ENCODE results near the gene PTER. TPM values are rescaled to one million over a fixed set of nuclear protein-coding genes. Genes with fewer than 3 reads are reported as not detected.

The PTER gene
- total RNA-seq, 1 donor from 2014 or later, result 23.0 TPM

DNA sequence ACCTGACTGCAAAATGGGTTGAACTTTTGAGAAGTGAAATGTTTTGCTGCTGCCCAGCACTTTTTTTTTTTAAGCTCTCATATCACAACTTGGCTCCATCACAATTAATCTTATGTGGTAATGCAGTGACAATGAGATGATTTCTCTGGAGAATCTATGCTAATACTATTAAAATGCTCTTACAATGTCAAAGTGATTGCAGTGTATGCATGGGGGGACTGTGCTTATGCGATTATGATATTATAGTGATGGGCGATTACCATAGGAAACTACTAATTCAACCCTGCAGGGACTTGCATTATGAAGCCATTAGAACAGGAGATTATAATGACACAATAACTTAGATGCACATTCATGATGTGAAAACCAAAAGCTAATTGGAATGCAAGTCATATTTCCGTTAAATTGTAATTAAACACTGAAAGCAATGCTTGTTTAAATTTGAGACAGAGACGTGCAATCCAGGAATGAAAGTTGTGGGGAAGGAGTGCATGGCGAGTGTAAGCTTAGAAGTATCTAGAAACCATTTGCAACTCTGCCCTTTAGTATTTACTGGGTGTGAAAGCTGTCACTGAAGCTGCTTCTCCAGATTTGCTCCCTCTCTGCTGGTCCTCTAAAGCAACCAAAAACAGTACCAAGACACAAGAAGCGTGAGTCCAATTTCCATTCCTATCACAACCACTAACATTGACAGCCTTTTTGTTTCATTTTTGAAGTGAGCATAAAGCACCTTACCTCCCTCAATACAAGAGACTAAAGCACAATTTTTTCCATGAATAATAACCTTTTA lies 21.6 kb downstream of the PTER start:
- ATAC-seq, result no peak
- intact Hi-C loops (cut with DNase I), result no loop called here
- DNase-seq (ENCODE audit: missing footprints), result no peak

DNA sequence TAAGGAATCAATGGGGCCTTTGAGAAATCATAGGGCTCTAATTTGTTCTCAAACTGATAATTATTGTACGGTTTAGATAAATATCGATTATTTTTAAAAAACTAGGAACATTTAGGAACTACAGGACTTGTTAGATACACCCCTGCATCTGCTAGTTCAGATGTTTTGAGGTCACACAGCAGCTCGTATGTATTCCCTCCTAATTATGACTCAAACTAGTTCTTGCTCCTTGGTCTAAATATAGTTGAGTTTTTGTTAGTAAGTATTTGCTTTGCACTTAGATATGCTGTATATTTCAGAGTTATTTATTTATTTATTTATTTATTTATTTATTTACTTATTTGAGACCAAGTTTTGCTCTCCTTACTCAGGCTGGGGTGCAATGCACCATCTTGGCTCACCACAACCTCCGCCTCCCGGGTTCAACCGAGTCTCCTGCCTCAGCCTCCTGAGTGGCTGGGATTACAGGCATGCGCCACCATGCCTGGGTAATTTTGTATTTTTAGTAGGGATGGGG lies 22.7 kb downstream of the PTER start:
- DNase-seq (ENCODE audit: missing footprints) (no peak), ATAC-seq (no peak)
- intact Hi-C loops (cut with DNase I), result no loop called here

DNA sequence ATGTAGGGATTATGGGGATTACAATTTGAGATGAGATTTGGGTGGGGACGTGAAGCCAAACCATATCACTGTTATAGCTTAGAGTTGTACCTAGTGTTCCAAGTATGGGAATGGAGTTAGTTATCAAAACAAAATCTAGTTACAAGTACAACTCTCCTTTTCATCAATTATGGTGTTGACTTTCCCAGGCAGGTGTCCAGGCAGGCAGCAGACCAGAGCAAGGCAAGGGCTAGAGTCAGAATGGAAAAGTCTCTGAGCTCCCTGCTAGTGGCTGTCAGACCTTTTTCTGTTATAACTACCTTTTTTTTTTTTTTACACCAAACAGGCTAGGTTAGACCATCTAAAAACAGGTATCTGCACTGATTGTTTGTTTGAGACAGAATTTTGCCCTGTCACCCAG lies 29.2 kb downstream of the PTER start:
- intact Hi-C loops (cut with DNase I), result no loop called here
- ATAC-seq (no peak), DNase-seq (ENCODE audit: missing footprints) (no peak)

DNA sequence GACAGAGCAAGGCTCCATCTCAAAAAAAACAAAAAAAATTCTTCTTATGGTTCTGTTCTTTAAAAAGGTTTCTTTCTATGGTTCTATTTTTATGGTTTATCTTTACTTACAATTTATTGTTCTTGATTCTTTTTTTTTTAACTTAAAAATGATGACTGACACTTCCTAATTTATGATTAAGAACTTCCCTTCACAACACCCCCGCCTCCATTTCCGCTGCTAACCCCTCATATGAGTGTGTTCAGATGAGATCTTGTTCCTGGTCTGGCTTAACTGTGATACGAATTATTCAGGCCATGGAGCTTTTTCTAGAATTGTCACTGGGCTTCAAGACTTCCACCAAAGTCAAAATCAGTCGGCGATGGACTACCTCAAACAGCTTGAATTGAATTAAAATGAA lies 33.9 kb downstream of the PTER start:
- DNase-seq (ENCODE audit: missing footprints) (no peak), ATAC-seq (no peak)
- intact Hi-C loops (cut with DNase I), result no loop called here

DNA sequence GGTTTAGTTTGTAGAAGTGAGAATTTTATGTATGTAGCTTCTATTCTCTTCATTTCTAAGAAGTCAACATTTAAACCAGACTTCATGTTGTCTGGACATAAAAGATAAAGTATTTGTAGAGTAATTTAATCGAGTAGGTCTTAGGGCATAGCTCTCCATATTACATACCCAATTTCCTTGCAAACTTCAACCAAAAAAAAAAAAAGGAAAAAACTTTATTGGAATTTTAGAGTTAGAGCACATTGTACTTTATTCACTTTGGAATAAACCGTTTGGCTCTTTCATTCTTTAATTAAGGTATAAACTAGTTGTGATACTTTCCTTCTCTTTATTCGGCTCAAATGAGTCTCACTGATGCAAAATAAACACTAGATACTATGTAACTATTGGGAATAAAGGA lies 36.0 kb downstream of the PTER start:
- ATAC-seq, result no peak
- DNase-seq (ENCODE audit: missing footprints), result no peak
- intact Hi-C loops (cut with DNase I), result no loop called here

DNA sequence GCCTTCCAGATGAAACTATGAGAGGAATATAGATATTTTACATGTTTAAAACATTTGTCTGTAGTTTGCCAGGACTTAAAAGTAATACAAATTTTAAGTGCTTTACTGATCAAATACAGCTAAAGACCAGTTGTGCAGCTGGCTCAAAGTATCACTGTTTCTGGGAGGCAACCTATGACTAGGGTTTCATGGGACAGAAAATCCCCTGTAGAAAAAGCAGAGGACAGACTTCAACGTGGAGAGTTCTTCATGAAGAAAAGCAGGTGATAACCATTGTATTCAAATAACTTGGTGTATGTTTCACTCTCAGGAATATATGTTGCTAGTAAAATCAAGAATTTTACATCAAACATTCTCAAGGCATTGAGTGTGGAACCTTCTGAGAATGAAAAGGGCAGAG lies 40.9 kb downstream of the PTER start:
- ATAC-seq, result no peak
- intact Hi-C loops (cut with DNase I), result no loop called here

DNA sequence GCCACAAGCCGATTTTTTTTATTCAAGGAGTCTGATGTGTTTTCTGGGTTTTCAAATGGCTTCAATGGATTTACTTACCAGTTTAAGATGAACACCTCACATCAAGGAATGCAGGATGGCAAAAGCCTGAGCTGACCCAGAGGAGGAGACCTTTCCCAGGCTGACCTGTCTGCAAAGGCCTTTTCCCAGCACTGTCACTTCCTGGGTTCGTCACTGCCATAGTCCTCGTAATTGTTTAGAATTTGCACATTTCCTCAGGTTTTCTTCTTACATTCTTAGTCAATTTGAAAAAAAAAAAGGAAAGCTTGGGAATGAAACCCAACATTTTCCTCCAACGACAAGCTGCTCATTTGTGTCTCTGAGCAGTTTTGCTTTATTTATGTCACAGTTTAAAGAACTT lies 42.0 kb downstream of the PTER start:
- ATAC-seq, result no peak
- DNase-seq (ENCODE audit: missing footprints), result no peak
- intact Hi-C loops (cut with DNase I), result no loop called here

More for the DNA sequence above, 40.9 kb downstream of the PTER start:
- no peak for DNase-seq (ENCODE audit: missing footprints)

DNA sequence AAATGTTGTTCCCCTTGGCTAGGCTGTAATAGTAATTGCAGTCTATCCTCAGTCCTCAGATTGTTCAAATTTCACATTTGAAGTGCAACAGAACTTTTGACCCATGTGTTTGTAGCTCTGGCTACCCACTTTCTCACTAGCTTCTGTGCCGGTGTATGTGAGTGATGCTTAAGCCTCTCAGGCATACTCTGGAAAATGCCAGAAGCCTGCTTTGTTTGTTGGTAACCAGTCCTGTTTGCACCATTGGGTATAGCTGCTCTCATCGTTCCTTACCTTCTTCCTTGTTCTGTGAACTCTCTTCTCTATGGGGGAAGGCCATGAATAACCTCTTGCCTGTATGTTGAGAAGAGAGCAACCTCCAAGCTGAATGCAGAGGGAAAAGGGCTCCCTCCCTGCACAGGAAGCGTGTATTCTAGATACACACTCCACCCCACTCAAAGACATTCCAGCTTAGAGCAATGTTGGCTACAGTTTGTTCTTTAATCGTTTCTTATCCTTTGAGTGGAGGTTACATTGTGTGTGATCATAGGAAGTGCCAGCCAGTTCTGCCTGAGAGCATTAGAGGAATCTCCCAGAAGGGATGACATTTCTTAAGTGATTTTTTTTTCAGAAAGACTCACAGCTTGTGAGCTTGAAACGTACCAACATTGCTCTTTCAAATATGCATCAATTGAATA lies 44.4 kb downstream of the PTER start:
- DNase-seq (ENCODE audit: missing footprints), result no peak
- intact Hi-C loops (cut with DNase I), result no loop called here
- ATAC-seq, result no peak

DNA sequence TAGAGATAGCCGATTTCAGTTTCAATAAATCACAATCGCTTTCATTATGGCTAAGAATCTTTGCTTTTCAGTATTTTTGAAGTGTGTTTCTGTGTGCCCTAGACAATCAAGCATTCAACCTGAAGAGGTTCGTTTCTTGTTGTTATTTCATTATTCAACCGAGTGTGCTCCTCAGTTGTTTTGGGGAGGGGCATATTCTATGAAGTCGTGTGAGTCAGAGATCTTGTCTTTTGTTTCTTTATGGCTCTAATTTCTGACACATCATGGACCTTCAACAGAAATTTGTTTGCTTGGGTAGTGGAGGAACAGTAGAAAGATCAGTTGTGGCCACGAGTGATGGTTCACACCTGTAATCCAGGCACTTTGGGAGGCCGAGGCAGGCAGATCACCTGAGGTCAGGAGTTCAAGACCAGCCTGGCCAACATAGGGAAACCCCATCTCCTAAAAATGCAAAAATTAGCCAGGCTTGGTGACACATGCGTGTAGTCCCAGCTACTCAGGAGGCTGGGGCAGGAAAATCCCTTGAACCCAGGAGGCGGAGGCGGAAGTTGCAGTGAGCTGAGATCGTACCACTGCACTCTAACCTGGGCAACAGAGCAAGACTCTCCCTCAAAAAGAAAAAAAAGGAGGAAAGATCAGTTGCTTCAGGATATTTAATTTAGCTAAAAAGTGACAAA lies 46.6 kb downstream of the PTER start:
- intact Hi-C loops (cut with DNase I), result no loop called here

DNA sequence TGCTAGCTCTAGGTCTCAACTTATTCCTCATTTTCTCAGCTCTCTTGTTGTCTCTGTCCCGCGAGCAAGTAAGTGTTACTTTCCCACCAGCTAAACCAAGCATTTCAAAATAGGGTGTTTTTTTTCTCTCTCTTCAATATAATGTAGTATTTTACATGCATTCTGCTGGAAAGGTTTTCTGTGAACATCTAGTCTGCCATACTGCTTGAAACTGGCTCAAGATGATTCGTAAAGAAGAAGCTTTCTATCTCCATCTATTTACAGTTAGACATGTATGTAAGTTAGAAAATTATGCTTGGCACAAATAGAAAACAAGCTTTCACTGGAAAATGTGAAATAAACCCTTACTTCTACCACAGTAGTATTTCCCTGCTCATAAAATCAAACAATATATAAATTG lies 53.7 kb downstream of the PTER start:
- intact Hi-C loops (cut with DNase I), result no loop called here
- DNase-seq (ENCODE audit: missing footprints), result no peak
- no peak for ATAC-seq

More for the DNA sequence above, 46.6 kb downstream of the PTER start:
- DNase-seq (ENCODE audit: missing footprints) (no peak), ATAC-seq (no peak)

DNA sequence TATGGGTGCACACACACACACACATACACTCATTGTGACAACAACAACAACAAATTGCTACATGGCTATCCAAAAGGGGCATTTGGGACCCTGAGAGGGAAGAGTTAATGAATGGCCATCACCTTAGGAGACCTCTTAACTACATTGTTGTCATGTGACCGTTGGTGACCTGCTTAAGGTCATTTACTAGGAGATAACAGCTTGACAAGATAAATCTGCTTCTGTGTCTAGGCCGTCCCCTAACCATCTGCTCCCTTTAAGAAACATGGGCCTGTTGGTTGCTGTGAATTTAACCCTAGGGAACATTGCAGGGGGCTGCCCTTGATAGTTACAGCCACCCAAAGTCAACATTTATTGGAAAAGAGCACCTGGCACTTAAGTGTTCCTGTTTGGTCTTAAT lies 55.1 kb downstream of the PTER start:
- DNase-seq (ENCODE audit: missing footprints), result no peak
- intact Hi-C loops (cut with DNase I), result no loop called here
- no peak for ATAC-seq

DNA sequence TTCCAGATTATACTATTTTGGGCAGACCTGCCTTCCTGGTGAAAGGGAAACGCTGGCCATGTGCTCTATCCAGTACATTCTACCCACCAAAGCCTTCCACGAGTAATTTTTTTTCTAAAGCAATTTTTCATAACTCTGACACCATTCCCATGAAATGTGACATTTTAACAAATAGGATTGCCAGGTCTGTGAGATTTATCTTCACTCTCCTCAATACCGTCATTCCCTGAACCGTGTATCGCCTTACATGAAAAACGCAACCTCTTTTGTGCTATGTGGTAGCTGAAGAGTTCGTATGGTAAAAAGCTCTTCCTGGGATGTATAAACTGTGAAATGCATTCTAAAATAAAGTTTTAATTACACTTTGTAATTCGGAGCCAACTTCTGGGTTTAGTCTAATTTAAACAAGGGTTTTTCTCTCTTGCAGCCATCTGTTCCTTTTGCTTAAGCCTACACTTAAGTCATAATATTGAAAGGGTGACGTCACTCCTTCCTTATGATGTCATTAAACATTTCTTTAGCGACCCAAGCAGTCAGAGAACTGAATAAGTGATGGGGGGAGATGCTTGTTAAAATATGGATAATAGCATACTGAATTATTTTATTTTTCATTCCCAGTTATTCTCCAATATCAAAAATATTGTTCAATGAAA lies 57.2 kb downstream of the PTER start:
- ATAC-seq (no peak), DNase-seq (ENCODE audit: missing footprints) (no peak)
- intact Hi-C loops (cut with DNase I), result no loop called here

DNA sequence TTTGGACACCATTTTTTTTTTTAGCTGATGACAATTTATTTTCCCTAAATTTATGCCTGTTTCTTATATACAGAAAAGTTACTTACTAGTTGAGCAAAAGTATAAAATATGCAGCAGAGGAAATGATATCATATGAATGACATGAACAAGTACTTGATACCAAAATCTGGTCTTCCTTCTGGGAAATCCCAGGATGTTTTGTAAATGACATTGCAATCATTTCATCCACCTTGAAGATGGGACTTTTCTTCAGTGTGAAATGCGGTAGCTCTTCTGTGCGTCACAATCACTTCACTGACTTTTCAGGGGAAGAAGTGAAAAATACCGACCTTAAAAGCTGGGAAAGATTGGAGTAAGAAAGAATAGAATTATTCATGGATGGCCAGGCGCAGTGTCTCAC lies 61.1 kb downstream of the PTER start:
- intact Hi-C loops (cut with DNase I), result no loop called here
- ATAC-seq, result no peak
- DNase-seq (ENCODE audit: missing footprints), result no peak

DNA sequence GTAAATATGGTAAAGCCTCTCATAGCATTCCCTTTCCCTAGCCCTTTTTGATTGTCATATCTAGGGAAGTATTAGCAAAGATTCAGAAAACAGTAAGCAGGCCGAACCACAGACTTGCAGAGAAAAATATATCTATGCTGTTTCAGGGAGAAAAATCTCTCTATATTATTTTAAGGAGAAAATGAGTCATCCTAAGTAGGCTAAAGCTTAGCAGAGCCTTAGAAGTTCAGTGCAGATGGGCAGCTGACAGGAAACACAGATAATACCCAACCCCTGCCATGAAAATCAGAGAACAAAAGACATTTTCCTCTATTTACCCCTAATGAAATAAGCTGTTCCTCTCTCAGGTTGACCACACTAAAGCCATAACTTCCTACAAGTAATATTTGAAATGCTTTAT lies 68.4 kb downstream of the PTER start:
- DNase-seq (ENCODE audit: missing footprints) (no peak), ATAC-seq (no peak)
- intact Hi-C loops (cut with DNase I), result no loop called here

DNA sequence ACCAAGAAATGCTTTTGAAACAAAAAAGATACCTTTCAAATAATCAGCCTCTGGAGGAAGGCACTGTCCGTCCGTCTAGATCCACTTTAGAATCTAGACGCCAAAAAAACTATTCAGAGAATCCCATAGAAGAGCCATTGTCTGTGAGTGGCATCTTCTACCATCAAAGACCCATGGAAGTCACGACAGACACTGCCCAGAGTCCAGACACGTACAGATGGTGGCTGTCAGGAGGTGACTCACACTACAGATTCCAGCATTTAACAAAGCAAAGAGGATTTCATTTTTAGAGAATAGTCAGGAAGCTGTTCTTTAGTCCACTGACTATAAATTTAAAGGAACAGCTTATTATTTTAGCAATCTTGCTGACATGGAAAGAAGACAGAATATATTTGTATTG lies 73.2 kb downstream of the PTER start:
- no peak for DNase-seq (ENCODE audit: missing footprints)
- intact Hi-C loops (cut with DNase I), result no loop called here
- ATAC-seq, result no peak

DNA sequence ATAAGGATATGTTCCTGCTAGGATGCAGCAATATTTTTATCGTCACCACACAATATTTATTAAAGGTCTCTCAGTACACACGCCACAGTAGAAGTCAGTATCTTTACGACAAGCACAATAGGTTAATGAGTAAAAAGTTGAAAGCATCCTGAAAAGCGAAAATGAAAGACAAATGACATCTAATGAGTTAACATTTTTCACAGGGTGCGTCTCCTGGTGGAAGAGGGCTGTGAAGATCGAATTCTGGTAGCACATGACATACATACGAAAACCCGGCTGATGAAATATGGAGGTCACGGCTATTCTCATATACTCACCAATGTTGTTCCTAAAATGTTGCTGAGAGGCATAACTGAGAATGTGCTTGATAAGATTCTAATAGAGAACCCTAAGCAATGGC lies 74.0 kb downstream of the PTER start:
- intact Hi-C loops (cut with DNase I), result no loop called here
- ATAC-seq, result no peak
- DNase-seq (ENCODE audit: missing footprints), result no peak

DNA sequence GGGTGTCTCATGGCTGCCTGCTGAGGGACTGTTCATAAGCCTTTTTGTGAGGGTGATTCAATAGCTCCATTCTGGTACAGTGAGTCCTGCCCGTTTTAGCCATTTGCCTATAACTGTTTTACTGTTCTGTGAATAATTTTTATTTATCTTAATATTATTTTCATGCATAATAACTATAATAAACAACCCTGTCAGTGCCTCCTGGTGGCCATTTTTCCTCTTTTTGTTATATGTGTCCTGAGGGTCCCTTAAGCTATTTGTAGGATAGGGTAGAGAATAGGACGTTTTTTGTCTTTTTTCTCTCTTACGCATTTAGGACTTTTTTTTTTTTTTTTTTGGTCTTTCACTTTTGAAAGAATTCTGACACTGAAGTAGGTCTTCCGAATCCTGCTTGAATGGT lies 82.0 kb downstream of the PTER start:
- intact Hi-C loops (cut with DNase I), result no loop called here
- DNase-seq (ENCODE audit: missing footprints) (no peak), ATAC-seq (no peak)

DNA sequence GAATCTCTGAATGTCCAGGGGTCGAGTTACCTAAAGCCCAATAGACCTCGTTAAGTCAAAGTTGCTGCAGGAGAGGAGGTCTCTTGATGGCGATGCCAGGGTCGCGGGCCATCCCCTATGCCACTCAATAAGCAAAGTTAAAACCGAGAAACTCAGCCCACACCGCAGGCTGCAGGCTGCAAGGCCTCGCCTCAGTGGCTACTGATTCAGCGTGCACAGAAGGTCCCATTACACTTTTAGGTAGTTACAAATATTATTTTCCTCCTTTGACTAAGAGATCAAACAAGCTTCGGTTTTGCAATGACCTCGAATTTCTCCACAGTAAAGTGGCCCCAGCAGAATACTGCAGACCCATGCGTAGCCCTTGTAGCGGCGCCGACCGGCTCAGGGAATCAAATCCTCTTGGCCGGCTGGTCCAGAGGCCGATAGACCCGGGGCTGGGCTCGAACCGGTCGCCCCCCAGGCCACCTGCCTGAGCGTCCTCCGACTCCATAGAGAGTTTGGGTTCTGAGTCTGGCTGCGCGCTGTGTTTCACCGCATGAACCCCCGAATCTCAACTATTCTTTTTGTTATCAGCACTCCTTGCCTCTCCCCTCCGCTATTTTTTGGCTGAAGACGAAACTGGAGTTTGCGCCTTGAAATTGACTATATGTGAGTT lies 82.6 kb downstream of the PTER start:
- intact Hi-C loops (cut with DNase I), result no loop called here
- DNase-seq (ENCODE audit: missing footprints) (no peak), ATAC-seq (no peak)
